ENCODE data around the gene PCCA.

The PCCA gene

GRCh38 chr13:100533588-100534041 is 444.7 kb downstream of the PCCA start:
- DNase-seq = no peak

- no peak for DNase-seq
These were observed 445.4 kb downstream of the PCCA start for GRCh38 chr13:100534147-100534843.

DNA sequence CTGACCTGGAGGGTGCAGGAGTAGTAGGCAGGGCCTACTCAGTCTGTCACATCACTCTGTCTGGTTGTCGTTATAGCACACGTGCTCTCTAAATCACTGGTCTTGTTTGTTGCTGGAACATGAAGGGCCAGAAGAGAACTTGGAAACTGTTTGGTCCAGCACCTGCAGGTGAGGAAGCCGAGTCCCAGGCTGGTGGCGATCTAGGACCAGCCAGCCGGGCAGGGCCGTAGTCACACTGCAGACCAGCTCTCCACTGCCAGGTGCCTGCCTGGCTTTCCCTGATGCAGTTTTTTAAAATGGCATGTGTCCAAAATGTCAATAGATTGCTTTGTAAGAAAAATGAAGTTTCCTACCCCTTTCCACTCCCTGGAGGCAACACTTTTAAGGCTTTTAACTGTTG is 446.0 kb downstream of the PCCA start:
- no peak for DNase-seq

DNA sequence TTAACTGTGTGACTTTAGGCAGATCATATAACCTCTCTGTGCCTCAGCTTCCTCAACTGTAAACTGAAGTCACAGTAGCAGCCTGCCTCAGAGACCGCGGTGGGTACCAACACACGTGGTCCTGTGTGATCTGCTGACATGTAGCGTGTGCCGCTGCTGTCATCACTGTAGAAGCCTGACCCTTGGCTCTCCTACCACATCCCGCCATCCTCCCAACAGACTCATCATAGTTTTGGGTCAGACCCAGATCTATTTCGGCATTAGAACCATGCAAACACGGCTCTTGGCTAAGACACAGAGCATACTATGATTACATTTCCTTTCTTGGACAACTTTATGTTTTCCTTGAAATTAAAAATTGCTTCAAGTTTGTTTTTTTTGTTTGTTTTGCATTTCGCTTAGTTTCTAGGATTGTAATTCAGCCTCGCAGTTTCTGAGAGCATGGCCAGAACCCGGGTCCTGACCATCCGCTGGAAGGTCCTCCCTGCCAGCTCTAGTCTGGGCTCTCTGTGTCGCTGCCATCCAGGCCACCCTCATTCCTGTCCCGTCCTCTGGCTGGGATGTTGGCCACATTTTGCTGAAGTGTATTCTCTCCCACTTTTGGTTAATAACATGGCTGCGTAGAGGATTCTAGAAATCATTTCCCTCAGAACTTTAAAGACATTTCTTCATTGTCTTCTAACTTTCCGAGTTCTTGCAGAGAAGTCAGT is 446.7 kb downstream of the PCCA start:
- DNase-seq = no peak

GRCh38 chr13:100536643-100537180 is 447.8 kb downstream of the PCCA start:
- DNase-seq = no peak

GRCh38 chr13:100537486-100537885 is 448.6 kb downstream of the PCCA start:
- DNase-seq = no peak

- DNase-seq = no peak
These were observed 449.1 kb downstream of the PCCA start for GRCh38 chr13:100537951-100538462.

DNA sequence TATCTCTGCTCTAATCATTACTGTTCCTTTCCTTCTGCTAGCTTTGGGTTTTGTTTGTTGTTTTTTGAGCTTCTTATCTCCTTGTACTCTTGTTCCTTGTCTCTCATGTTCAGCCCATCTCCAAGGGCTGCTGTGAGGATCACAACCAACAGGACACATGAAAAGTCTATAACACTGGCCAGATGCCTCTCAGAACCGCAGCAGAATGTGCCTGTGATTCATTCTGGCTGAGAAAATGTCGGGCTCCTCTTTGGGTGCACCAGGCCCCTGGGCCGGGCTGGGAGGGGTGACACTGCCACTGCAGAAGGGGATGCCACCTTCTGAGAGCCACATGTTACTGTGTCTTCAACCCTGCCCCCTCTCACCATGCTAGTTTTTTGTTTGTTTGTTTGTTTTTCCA is 451.7 kb downstream of the PCCA start:
- no peak for DNase-seq

- DNase-seq = no peak
These were observed 453.3 kb downstream of the PCCA start for GRCh38 chr13:100541897-100542825.

GRCh38 chr13:100542826-100543156 is 453.9 kb downstream of the PCCA start:
- DNase-seq = no peak

GRCh38 chr13:100543872-100544602 is 455.1 kb downstream of the PCCA start:
- DNase-seq = no peak

- DNase-seq = no peak
These were observed 456.2 kb downstream of the PCCA start for GRCh38 chr13:100544866-100545683.

GRCh38 chr13:100545684-100546061 is 456.8 kb downstream of the PCCA start:
- DNase-seq = no peak

- no peak for DNase-seq
These were observed 458.0 kb downstream of the PCCA start for GRCh38 chr13:100546713-100547405.

- no peak for DNase-seq
These were observed 458.9 kb downstream of the PCCA start for GRCh38 chr13:100547791-100548201.

- DNase-seq = no peak
These were observed 460.4 kb downstream of the PCCA start for GRCh38 chr13:100549316-100549715.

- DNase-seq = no peak
These were observed 463.9 kb downstream of the PCCA start for GRCh38 chr13:100552755-100553154.

DNA sequence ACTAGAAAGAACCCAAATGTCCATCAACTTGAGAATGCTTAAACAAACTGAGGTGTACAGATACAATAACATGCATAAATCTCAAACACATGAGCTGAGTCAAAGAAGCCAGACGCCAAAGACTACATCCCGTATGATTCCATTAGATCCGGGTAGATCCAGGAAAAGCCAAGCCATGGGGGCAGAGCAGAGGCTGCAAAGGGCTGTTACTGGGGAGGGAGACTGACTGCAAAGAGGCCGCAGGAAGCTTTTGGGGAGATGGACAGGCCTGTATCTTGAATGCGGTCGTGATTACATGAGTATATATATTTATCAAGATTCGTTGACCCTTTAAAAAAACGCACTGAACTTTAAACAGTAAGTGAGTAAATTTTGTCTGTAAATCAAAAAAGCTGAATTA is 471.0 kb downstream of the PCCA start:
- DNase-seq = no peak

GRCh38 chr13:100560498-100561157 is 471.7 kb downstream of the PCCA start:
- no peak for DNase-seq

DNA sequence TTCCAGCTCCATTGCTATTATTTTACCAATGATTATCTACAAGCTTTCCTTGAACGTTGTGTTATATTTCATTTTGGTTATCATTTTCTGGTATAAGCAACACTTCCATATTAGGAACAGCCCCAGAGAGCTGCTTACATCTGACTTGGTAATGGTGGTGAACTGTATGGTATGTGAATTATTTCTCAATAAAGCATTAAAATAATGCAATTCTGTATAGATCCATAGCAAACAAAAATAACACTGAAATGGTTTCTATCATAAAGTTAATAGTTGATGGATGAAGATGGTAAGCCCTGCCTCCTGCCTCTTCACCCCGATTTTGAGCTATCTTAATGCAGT is 472.2 kb downstream of the PCCA start:
- no peak for DNase-seq
